COLO668 (cell line): Measurements from ENCODE around the gene TENT4A.
"Not testable (repeated sequence)": the region's sequence is repeated elsewhere in the genome, so short reads cannot be mapped to it uniquely, and the experiment has no call there.

Experiments used
- DNase-seq: peaks from one replicate; lab custom pipeline; 2025; ENCODE audit not compliant: unreplicated experiment; lab: John Stamatoyannopoulos, UW

The TENT4A gene

DNA sequence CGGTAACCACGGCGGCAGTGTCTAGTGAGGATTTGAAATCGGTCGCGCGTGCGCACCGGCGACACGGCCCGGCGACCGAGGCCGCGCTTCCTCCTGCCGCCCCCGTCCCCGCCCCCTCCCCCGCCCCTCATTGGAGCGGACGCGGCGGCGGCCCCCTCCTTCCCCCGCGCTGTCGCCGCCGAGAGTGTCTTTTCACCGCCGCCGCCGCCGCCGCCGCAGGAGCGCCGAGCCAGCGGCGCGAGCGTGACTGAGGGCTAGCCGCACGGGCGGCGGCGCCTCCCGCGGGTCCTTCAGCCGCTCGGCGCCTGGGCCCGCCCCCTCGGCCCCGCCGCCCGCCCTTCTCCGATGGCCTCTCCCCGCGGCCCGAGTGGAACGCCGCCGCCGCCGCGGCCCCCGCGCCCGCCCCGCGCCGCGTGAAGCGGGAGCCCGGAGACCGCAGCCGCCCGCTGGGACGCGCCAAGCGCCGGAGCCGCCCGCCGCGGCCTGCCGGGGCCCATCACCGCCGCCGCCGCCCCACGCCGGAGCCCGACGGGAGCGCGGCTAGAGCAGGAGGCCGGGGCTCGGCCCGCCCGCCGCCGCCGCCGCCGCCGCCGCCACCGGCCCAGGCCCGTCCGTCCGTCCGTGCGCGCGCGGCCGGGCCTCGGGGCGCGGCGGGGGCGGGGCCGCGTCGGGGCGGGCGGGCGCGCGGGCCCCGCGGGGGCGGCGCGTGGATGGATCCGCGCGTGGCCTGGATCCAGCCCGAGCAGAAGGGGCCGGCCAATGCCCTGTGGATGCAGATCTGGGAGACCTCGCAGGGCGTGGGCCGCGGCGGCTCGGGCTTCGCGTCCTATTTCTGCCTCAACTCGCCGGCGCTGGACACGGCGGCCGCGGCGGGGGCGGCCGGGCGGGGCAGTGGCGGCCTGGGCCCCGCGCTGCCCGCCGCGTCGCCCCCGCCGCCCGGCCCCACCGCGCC, at the start of gene TENT4A:
TSS of gene TENT4A (plus strand) at position 159 of the 952 bp plus-strand sequence. CDS start at position 711, 552 bp downstream.
- DNase-seq = peak; percentile 76

- no peak for DNase-seq
Measured at GRCh38 chr5:6666762-6667161, 46.5 kb upstream of the TENT4A start.

DNA sequence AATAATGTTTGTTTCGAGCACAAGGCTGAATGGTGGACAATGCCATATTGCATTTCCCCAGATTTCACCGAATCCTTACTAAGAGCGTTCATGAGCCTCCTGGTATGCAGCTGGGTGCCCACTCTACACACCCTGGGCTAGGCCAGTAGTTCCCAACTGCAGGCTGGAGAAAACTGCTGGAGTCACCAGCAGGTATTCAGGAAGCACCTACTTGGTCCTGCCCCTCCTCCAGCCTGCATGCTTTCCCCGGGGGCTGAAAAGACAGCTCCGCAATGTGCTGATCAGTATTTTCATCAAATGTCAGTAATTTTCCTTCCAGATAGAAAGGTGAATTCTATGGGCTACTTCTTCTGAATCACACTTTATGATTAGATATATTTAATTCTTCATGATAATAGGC, 45.6 kb upstream of the TENT4A start:
- no peak for DNase-seq

- DNase-seq = not testable (repeated sequence)
Measured at GRCh38 chr5:6668717-6669116, 44.5 kb upstream of the TENT4A start.

- no peak for DNase-seq
Measured at GRCh38 chr5:6673031-6673430, 40.2 kb upstream of the TENT4A start.

GRCh38 chr5:6673963-6674362, 39.3 kb upstream of the TENT4A start:
- DNase-seq = no peak

GRCh38 chr5:6674421-6674820, 38.8 kb upstream of the TENT4A start:
- DNase-seq = peak; percentile 75

GRCh38 chr5:6674886-6675285, 38.3 kb upstream of the TENT4A start:
- no peak for DNase-seq

GRCh38 chr5:6675784-6676491, 37.3 kb upstream of the TENT4A start:
- DNase-seq = no peak

GRCh38 chr5:6676702-6677101, 36.5 kb upstream of the TENT4A start:
- no peak for DNase-seq

GRCh38 chr5:6678385-6678784, 34.8 kb upstream of the TENT4A start:
- no peak for DNase-seq

DNA sequence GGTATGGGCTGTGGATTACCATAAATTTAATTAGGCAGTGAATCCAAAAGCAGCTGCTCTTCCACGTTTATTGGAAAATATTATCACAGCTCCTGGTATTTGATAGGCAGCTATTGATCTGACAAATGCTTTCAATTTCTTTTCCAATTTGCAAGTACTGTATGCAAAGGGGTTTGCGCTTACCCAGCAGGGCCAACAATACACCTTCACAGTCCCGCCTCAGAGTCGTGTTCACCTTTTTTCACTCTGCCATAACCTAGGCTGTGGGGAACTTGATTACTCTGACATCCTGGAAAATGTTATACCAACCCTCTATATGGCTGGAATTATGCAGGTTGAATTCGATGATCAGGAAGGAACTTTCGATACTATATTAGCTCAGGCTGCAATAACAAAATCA, 32.3 kb upstream of the TENT4A start:
- DNase-seq = no peak

DNA sequence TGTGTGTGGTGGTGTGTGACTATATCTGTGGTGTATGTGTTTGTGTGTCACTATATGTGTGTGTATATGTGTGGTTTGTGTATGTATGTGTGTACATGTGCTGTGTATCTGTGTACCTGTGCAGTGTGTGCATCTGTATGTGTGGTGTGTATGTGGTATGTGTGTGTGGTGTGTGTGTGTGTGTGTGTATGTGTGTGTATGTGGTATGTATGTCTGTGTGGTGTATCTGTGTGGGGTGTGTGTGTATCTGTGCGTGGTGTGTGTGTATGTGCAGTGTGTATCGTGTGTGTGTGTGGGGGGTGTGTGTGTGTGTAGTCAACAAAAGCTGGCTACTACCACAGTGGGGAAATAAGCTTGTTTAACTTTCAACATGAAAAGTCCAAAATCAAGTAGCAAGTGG, 31.6 kb upstream of the TENT4A start:
- no peak for DNase-seq

DNA sequence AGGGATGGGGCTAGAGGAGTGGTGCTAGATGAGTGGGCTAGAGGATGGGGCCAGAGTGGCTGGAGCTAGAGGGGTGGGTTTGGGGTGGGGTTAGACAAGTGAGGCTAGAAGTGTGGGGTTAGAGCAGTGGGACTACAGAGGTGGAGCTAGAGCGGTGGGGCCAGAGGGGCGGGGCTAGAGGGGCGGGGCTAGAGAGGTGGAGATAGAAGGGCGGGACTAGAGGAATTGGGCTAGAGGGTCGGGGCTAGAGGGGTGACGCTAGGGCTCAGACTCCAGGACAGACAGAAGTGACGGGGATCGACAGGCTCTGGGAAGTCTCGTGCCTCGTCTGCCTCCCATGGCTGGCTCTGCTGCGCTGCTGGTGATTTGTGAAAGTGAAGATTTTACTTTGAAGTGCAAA, 31.0 kb upstream of the TENT4A start:
- DNase-seq = no peak

- no peak for DNase-seq
Measured at GRCh38 chr5:6683241-6683640, 30.0 kb upstream of the TENT4A start.

GRCh38 chr5:6684075-6684474, 29.2 kb upstream of the TENT4A start:
- no peak for DNase-seq

GRCh38 chr5:6686501-6686900, 26.7 kb upstream of the TENT4A start:
- no peak for DNase-seq

- DNase-seq = no peak
Measured at GRCh38 chr5:6686915-6687409, 26.3 kb upstream of the TENT4A start.

DNA sequence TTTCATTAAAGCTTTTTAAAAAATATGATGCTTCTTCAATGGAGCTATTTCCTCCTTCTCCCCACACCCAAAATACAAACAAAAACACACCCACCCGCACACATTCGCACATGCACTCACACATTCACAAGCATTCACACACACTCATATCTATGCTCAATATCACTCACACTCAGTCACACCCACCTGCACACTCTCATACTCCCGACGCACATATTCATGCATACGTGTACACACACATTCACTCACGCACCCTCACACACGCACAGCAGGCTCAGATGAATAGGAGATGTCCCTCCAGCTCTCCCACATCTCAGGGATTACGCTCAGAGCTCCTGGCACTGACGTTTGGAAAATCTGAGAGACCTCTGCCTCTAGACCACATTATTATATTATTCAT, 25.7 kb upstream of the TENT4A start:
- DNase-seq = no peak

GRCh38 chr5:6692906-6693305, 20.3 kb upstream of the TENT4A start:
- no peak for DNase-seq

DNA sequence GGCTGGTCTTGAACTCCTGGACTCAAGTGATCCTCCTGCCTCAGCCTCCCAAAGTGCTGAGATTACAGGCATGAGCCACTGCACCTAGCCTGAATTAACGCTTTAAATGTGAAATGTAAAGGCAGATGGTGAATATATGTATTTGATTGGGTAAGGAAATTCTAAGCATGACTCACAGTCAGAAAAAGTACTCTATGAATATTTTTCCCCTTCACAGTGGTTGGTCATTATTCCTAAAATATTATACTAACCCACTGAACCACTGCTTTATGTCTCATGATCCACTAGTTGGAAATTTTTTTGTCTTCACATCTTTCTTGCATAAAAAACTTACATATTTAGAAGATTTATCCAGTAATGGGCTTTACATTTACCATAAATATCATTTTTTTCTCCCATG, 14.5 kb upstream of the TENT4A start:
- no peak for DNase-seq

DNA sequence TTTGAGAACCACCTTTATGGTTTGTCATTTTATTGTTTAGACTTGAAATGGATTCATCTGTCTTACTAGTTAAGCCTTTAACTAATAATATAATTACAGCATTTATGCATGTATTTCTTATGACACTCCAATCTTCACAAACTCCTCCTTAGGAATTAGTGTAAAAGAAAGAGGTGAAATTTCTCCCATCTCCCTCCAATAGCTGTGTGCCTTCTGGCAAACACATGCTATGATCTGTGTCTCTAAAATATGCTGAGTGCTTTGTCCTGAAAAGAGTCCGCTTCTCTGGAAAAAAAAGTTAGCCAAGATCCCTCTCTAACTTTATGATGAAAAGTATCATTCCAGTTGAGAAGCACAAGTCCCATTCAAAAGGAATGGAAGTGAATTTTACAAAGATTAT, 13.9 kb upstream of the TENT4A start:
- DNase-seq = no peak
